Central memory CD8-positive, alpha-beta T cell (primary cell): Measurements from ENCODE around the gene PIN1.
"Not testable (repeated sequence)": the region's sequence is repeated elsewhere in the genome, so short reads cannot be mapped to it uniquely, and the experiment has no call there.

ENCODE experiments used
- ATAC-seq: fragments of 150-1000 bp; cut with Tn5 transposase; replicated peaks from 2 replicates; pipeline ENCODE4 v1.10.0; 2022; ENCODE audit warnings: mild to moderate bottlenecking, moderate FRiP score, moderate number of reproducible peaks; ENCODE audit not compliant: poor library complexity, severe bottlenecking; ENCODE audit errors: extremely low read depth
- DNase-seq, 2 donors: peaks; one replicate each; pipeline ENCODE4 v3.0.0; 2021; ENCODE audit warnings: low spot score in 2 of 2
- H3K27ac Mint-ChIP-seq: one replicate; pipeline ENCODE4 v1.8.0; 2022; ENCODE audit warnings: low read depth, mild to moderate bottlenecking, moderate library complexity, mixed read lengths
- H3K27me3 Mint-ChIP-seq: one replicate; pipeline ENCODE4 v1.8.0; 2022; ENCODE audit warnings: mixed read lengths
- H3K36me3 Mint-ChIP-seq: one replicate; pipeline ENCODE4 v1.8.0; 2022; ENCODE audit warnings: mild to moderate bottlenecking, moderate library complexity, mixed read lengths; ENCODE audit not compliant: insufficient read depth
- H3K4me1 Mint-ChIP-seq: one replicate; pipeline ENCODE4 v1.8.0; 2022; ENCODE audit warnings: mixed read lengths
- H3K4me3 Mint-ChIP-seq: one replicate; pipeline ENCODE4 v1.8.0; 2022; ENCODE audit warnings: mild to moderate bottlenecking, moderate library complexity, mixed read lengths
- H3K9me3 Mint-ChIP-seq: one replicate; pipeline ENCODE4 v1.8.0; 2022; ENCODE audit warnings: mixed read lengths

Gene PIN1

GRCh38 chr19:9827289-9828238 lies 7.6 kb upstream of the PIN1 start, which contains the start of gene UBL5:
Gene UBL5, plus strand, starts transcription at chr19:9827918. Its CDS starts 420 bp downstream, at chr19:9828338.
- ATAC-seq (peak; percentile 97), DNase-seq (peak; percentile 72 to 82)
- Mint-ChIP-seq H3K4me1 (peaks cover 23% of the 10 kb centered on the region), H3K4me3 (peak within 1 kb of the TSS; percentile 99), H3K9me3 (no peaks in the 10 kb centered on the region), H3K36me3 (peaks cover 19% of the 10 kb centered on the region), H3K27me3 (no peaks in the 10 kb centered on the region), H3K27ac (peak within 1 kb of the TSS; percentile 99)

- H3K4me3 Mint-ChIP-seq: peak overlapping the region; percentile 99
- no peak overlapping the region for H3K27ac Mint-ChIP-seq
- peaks cover 23% of the 10 kb centered on the region for H3K4me1 Mint-ChIP-seq
- ATAC-seq (no peak), DNase-seq (no peak)
- H3K9me3 Mint-ChIP-seq: no peaks in the 10 kb centered on the region
- H3K27me3 Mint-ChIP-seq: no peaks in the 10 kb centered on the region
- H3K36me3 Mint-ChIP-seq: peaks cover 19% of the 10 kb centered on the region
These were observed 6.5 kb upstream of the PIN1 start for GRCh38 chr19:9828551-9829063.

GRCh38 chr19:9834307-9834725 lies 802 bp upstream of the PIN1 start:
- no peak for DNase-seq

DNA sequence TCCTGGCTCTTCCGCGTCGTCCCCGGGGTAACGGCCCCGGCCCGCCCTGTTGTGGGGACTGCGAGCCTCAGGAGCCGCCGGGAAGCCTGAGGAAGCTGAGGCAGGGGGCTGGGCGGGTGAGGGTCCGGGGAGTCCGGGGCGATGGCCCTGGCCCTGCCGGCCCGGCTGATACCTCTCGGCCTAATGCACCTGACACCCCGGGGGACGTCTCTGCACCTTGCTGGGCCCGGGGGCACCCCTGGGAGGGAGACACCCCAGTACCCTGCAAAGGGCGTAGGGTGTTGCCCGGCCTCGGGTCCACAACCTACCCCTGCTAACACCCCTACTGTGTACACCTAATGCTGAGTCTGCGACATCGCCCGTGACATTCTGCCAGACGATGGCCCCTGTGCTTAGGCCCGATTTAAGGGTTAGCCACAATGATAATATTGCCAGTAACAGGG lies 410 bp downstream of the PIN1 start:
- H3K27me3 Mint-ChIP-seq: no peaks in the 10 kb centered on the region
- peaks cover 19% of the 10 kb centered on the region for H3K4me1 Mint-ChIP-seq
- ATAC-seq (peak; percentile 0), DNase-seq (no peak)
- no peaks in the 10 kb centered on the region for H3K9me3 Mint-ChIP-seq
- peak overlapping the region; percentile 85 for H3K4me3 Mint-ChIP-seq
- peak overlapping the region; percentile 75 for H3K27ac Mint-ChIP-seq
- H3K36me3 Mint-ChIP-seq: peaks cover 27% of the 10 kb centered on the region

More at GRCh38 chr19:9834307-9834725, 802 bp upstream of the PIN1 start:
- H3K36me3 Mint-ChIP-seq: peaks cover 23% of the 10 kb centered on the region
- peaks cover 19% of the 10 kb centered on the region for H3K4me1 Mint-ChIP-seq
- no peaks in the 10 kb centered on the region for H3K27me3 Mint-ChIP-seq
- H3K9me3 Mint-ChIP-seq: no peaks in the 10 kb centered on the region
- ATAC-seq: no peak
- peak overlapping the region; percentile 88 for H3K27ac Mint-ChIP-seq
- H3K4me3 Mint-ChIP-seq: peak overlapping the region; percentile 85

- no peak for DNase-seq
- no peaks in the 10 kb centered on the region for H3K9me3 Mint-ChIP-seq
- no peaks in the 10 kb centered on the region for H3K27me3 Mint-ChIP-seq
- no peak for ATAC-seq
- H3K36me3 Mint-ChIP-seq: peaks cover 30% of the 10 kb centered on the region
- peak overlapping the region; percentile 85 for H3K4me3 Mint-ChIP-seq
- H3K4me1 Mint-ChIP-seq: peaks cover 19% of the 10 kb centered on the region
- H3K27ac Mint-ChIP-seq: peak overlapping the region; percentile 75
These were observed 903 bp downstream of the PIN1 start for GRCh38 chr19:9836021-9836420.

GRCh38 chr19:9838324-9838723 lies 3.2 kb downstream of the PIN1 start:
- ATAC-seq (no peak), DNase-seq (no peak)
- no peaks in the 10 kb centered on the region for H3K27me3 Mint-ChIP-seq
- H3K36me3 Mint-ChIP-seq: peaks cover 31% of the 10 kb centered on the region
- no peak overlapping the region for H3K27ac Mint-ChIP-seq
- H3K4me1 Mint-ChIP-seq: peaks cover 31% of the 10 kb centered on the region
- H3K4me3 Mint-ChIP-seq: no peak overlapping the region
- H3K9me3 Mint-ChIP-seq: no peaks in the 10 kb centered on the region

DNA sequence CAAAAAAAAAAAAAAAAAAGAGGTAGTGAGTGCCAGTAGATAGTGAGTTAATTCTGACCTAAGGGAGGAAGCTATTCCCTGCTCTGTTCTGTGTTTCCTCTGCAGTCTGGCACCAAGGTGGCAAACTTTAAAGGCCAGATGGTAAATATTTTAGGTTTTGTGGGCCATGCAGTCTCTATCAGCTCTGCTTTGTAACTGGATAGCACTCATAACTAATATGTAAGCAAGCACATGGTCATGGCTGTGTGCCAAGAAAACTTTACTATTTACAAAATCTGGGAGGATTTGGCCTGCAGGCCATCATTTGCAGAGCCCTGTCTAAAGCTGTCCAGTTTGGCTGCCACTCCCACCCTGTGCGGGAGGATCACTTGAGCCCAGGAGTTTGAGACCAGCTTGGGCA lies 4.3 kb downstream of the PIN1 start:
- Mint-ChIP-seq H3K4me3 (no peak overlapping the region), H3K27me3 (no peaks in the 10 kb centered on the region), H3K9me3 (no peaks in the 10 kb centered on the region), H3K36me3 (peaks cover 31% of the 10 kb centered on the region), H3K4me1 (peaks cover 31% of the 10 kb centered on the region), H3K27ac (no peak overlapping the region)
- DNase-seq (no peak), ATAC-seq (no peak)

GRCh38 chr19:9842834-9843625 lies 7.9 kb downstream of the PIN1 start:
- H3K27ac Mint-ChIP-seq: no peak overlapping the region
- H3K27me3 Mint-ChIP-seq: no peaks in the 10 kb centered on the region
- no peak overlapping the region for H3K4me3 Mint-ChIP-seq
- no peaks in the 10 kb centered on the region for H3K9me3 Mint-ChIP-seq
- peaks cover 45% of the 10 kb centered on the region for H3K4me1 Mint-ChIP-seq
- DNase-seq (no peak), ATAC-seq (no peak)
- peaks cover 23% of the 10 kb centered on the region for H3K36me3 Mint-ChIP-seq

- not testable (repeated sequence) for ATAC-seq, H3K27me3 Mint-ChIP-seq, H3K9me3 Mint-ChIP-seq, H3K27ac Mint-ChIP-seq, DNase-seq, H3K4me3 Mint-ChIP-seq
- Mint-ChIP-seq H3K4me1 (peaks cover 43% of the 10 kb centered on the region), H3K36me3 (peaks cover 23% of the 10 kb centered on the region)
These were observed 8.6 kb downstream of the PIN1 start for GRCh38 chr19:9843626-9844273.

DNA sequence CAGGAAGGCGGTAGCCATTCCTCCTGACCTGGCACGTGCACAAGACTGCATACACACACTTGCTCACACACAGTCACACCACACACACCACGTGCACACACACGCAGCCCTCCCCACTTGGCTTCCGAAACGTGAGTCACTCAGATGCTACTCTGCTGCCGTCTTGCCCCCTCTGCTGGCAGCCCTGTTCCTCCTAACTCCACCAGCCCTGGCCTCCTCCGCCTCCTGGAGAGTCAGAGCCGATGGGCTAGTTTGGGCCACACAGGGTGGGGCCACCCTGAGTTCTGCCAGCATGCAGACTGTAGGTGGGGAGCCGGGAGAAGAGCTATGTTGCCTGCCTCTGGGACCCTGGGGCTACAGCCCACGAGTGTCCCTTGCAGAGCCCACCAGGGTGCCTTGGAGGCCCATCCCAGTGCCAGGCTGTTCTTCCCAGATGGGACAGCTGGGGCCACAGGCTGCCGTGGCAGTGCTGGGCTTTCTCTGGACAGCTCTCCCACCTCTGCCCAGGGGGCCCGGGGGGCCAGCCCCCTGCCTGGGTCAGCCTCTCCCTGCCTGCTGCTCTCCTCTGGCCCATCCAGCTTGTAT lies 12.1 kb downstream of the PIN1 start:
- Mint-ChIP-seq H3K27me3 (no peaks in the 10 kb centered on the region), H3K9me3 (no peaks in the 10 kb centered on the region), H3K4me1 (peaks cover 29% of the 10 kb centered on the region), H3K36me3 (peaks cover 9% of the 10 kb centered on the region), H3K27ac (peak overlapping the region; percentile 76), H3K4me3 (no peak overlapping the region)
- peak; percentile 32 for ATAC-seq
- DNase-seq: no peak

DNA sequence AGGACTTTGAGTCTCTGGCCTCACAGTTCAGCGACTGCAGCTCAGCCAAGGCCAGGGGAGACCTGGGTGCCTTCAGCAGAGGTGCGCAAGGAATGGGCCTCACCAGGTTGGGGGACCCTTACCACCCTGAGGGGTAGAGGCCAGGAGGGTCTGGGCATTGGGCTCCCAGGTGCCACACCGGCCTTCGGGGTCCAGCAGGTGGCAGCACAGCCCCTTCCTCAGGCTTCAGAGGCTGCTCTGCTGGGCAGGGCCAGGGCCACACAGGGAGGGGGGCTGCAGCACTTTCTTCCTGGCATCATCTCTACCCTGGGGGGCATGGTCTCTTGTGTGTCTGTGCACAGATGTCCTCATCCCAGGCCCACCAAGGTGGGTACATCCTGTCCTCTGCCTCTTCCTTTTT lies 12.9 kb downstream of the PIN1 start:
- peaks cover 27% of the 10 kb centered on the region for H3K4me1 Mint-ChIP-seq
- H3K27me3 Mint-ChIP-seq: no peaks in the 10 kb centered on the region
- no peak overlapping the region for H3K27ac Mint-ChIP-seq
- H3K36me3 Mint-ChIP-seq: peaks cover 11% of the 10 kb centered on the region
- DNase-seq (no peak), ATAC-seq (no peak)
- H3K9me3 Mint-ChIP-seq: no peaks in the 10 kb centered on the region
- no peak overlapping the region for H3K4me3 Mint-ChIP-seq

DNA sequence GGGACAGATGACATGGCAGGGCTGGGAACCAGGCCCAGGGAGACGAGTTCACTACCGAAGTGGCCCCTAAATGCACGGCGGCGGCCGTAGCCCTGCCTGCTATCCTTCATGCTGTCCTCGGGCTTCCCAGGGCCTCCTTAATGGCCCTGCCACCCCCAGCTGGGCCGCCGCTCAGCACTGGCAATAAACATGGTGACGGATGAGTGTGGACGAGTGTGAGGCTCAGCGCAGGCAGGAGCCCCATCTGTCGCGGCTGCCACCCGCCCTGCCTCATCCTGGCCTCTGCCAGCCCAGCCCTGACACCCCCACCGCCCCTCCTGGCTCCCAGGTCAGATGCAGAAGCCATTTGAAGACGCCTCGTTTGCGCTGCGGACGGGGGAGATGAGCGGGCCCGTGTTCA lies 13.6 kb downstream of the PIN1 start:
- H3K27ac Mint-ChIP-seq: no peak overlapping the region
- H3K4me3 Mint-ChIP-seq: no peak overlapping the region
- peaks cover 30% of the 10 kb centered on the region for H3K4me1 Mint-ChIP-seq
- ATAC-seq (no peak), DNase-seq (no peak)
- no peaks in the 10 kb centered on the region for H3K27me3 Mint-ChIP-seq
- no peaks in the 10 kb centered on the region for H3K9me3 Mint-ChIP-seq
- peaks cover 8% of the 10 kb centered on the region for H3K36me3 Mint-ChIP-seq
